Astrocyte (in vitro differentiated cells and primary cell): ENCODE measurements around the gene PKDCC. TPM values are rescaled to one million over a fixed set of nuclear protein-coding genes. Genes with fewer than 3 reads are reported as not detected.

Experiments
- DNase-seq: peaks from one replicate; pipeline ENCODE4 v3.0.0-alpha.2; 2010; ENCODE audit warnings: low read depth
- FAIRE-seq: peaks from 2 replicates; lab custom pipeline; 2011; peaks lifted over from hg19 to GRCh38; lab: Jason Lieb, UNC
- H2AFZ ChIP-seq: 2 replicates; pipeline ENCODE4 v1.6.0; 2012; ENCODE audit warnings: low read depth, low read length, inconsistent platforms
- H3K27ac ChIP-seq: 2 replicates; pipeline ENCODE4 v1.5.1; 2011; ENCODE audit warnings: low read depth, low read length, inconsistent platforms
- H3K27me3 ChIP-seq: 2 replicates; pipeline ENCODE4 v1.6.0; 2011; ENCODE audit warnings: low read length, inconsistent platforms; ENCODE audit not compliant: insufficient read depth
- H3K36me3 ChIP-seq: 2 replicates; pipeline ENCODE4 v1.5.1; 2011; ENCODE audit warnings: low read length, inconsistent platforms; ENCODE audit not compliant: insufficient read depth
- H3K4me1 ChIP-seq: 2 replicates; pipeline ENCODE4 v1.5.1; 2011; ENCODE audit warnings: low read length, inconsistent platforms; ENCODE audit not compliant: insufficient read depth
- H3K4me2 ChIP-seq: 2 replicates; pipeline ENCODE4 v1.6.0; 2012; ENCODE audit warnings: low read length, inconsistent platforms
- H3K4me3 ChIP-seq: 2 replicates; pipeline ENCODE4 v1.5.1; 2011; ENCODE audit warnings: low read depth, mild to moderate bottlenecking, low read length, inconsistent platforms; ENCODE audit not compliant: insufficient read depth
- H3K79me2 ChIP-seq: 2 replicates; pipeline ENCODE4 v1.6.0; 2012; ENCODE audit warnings: mild to moderate bottlenecking, low read length, inconsistent platforms; ENCODE audit not compliant: insufficient read depth
- H3K9ac ChIP-seq: 2 replicates; pipeline ENCODE4 v1.6.0; 2012; ENCODE audit warnings: mild to moderate bottlenecking, low read length, inconsistent platforms
- H3K9me3 ChIP-seq: 2 replicates; pipeline ENCODE4 v1.5.1; 2012; ENCODE audit warnings: low read depth, mild to moderate bottlenecking, low read length, inconsistent platforms; ENCODE audit not compliant: insufficient read depth
- H4K20me1 ChIP-seq: 2 replicates; pipeline ENCODE4 v1.6.0; 2012; ENCODE audit warnings: low read length, inconsistent platforms; ENCODE audit not compliant: insufficient read depth
- H3K27ac Mint-ChIP-seq: one replicate; pipeline ENCODE4 v1.8.0; 2021; ENCODE audit warnings: mild to moderate bottlenecking, mixed read lengths; ENCODE audit not compliant: unreplicated experiment
- H3K27me3 Mint-ChIP-seq: one replicate; pipeline ENCODE4 v1.8.0; 2021; ENCODE audit warnings: low read depth, mixed read lengths; ENCODE audit not compliant: unreplicated experiment
- H3K36me3 Mint-ChIP-seq: one replicate; pipeline ENCODE4 v1.8.0; 2021; ENCODE audit warnings: low read depth, mixed read lengths; ENCODE audit not compliant: unreplicated experiment
- H3K4me1 Mint-ChIP-seq: one replicate; pipeline ENCODE4 v1.8.0; 2021; ENCODE audit warnings: low read depth, mixed read lengths; ENCODE audit not compliant: unreplicated experiment
- H3K4me3 Mint-ChIP-seq: one replicate; pipeline ENCODE4 v1.8.0; 2021; ENCODE audit warnings: mild to moderate bottlenecking, moderate library complexity, mixed read lengths; ENCODE audit not compliant: unreplicated experiment
- H3K9me3 Mint-ChIP-seq: one replicate; pipeline ENCODE4 v1.8.0; 2021; ENCODE audit warnings: mild to moderate bottlenecking, mixed read lengths; ENCODE audit not compliant: unreplicated experiment
- CTCF ChIP-seq: IDR thresholded peaks from 2 replicates; pipeline ENCODE4 v1.5.1; 2011; ENCODE audit warnings: low read depth, mild to moderate bottlenecking, inconsistent platforms, low read length, moderate library complexity; ENCODE audit not compliant: insufficient read depth
- EZH2 ChIP-seq: IDR thresholded peaks from 2 replicates; pipeline ENCODE4 v1.6.1; 2012; ENCODE audit warnings: mild to moderate bottlenecking, low read length, inconsistent platforms; ENCODE audit not compliant: insufficient read depth
- total RNA-seq: library from RNA; stranded (reverse); gene quantifications from 2 replicates; pipeline ENCODE4 v1.2.1, GENCODE V29; 2021

Gene PKDCC
- total RNA-seq, 1 donor from 2014 or later, result 6.9 TPM

GRCh38 chr2:42053791-42054701 lies 6.2 kb downstream of the PKDCC start:
- H3K4me1 Mint-ChIP-seq, result peaks cover 22% of the 10 kb centered on the region
- peak overlapping the region; percentile 14 for H3K27ac Mint-ChIP-seq
- no peaks in the 10 kb centered on the region for H3K9me3 Mint-ChIP-seq
- H3K36me3 ChIP-seq, result peaks cover 13% of the 10 kb centered on the region
- H3K4me3 ChIP-seq, result no peak overlapping the region
- peak overlapping the region; percentile 20 for H3K4me3 Mint-ChIP-seq
- H3K4me1 ChIP-seq, result peaks cover 23% of the 10 kb centered on the region
- peaks cover 20% of the 10 kb centered on the region for H3K36me3 Mint-ChIP-seq
- H3K27me3 Mint-ChIP-seq, result peaks cover 9% of the 10 kb centered on the region
- H3K27ac ChIP-seq, result no peak overlapping the region
- peaks cover 30% of the 10 kb centered on the region for H3K79me2 ChIP-seq
- DNase-seq (no peak), FAIRE-seq (no peak)
- no peak overlapping the region for H2AFZ ChIP-seq
- H3K27me3 ChIP-seq, result no peaks in the 10 kb centered on the region
- TF ChIP-seq EZH2 (no peak), CTCF (no peak)
- no peaks in the 10 kb centered on the region for H3K9me3 ChIP-seq
- H3K4me2 ChIP-seq, result peak overlapping the region; percentile 48
- H3K9ac ChIP-seq, result no peak overlapping the region
- H4K20me1 ChIP-seq, result peaks cover 51% of the 10 kb centered on the region

DNA sequence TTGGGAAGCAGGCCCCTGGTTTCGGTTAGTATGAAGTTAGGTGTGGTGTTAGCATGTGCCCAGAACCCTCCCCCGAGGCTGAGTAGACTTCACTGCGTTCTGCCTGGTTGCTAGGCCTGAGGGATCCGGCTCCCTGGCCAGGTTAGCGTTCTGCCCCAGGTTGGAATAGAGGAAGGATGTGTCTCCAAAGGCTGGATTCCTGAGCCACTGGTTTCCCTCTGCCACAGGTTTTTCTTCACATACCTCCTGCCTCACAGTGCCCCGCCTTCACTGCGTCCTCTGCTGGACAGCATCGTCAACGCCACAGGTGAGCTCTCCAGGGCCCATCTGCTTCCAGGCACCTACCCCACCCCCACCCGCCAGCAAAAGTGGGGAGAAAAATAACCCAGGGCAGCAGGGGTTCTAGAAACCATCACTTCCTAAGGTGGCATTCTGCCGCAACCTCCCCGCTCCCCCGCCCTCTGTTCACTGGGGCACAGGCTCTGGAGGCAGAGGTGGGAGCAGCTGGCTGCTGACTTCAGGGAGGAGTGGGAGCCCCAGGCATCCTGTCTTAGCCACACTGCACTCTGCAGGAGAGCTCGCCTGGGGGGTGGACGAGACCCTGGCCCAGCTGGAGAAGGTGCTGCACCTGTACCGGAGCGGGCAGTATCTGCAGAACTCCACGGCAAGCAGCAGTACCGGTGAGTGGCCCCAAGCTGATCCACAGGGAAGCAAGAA lies 7.1 kb downstream of the PKDCC start:
- no peak overlapping the region for H3K27ac ChIP-seq
- no peak overlapping the region for H3K4me2 ChIP-seq
- no peaks in the 10 kb centered on the region for H3K27me3 ChIP-seq
- H3K4me1 ChIP-seq, result peaks cover 18% of the 10 kb centered on the region
- Mint-ChIP-seq H3K27ac (no peak overlapping the region), H3K9me3 (no peaks in the 10 kb centered on the region), H3K4me3 (no peak overlapping the region), H3K36me3 (peaks cover 24% of the 10 kb centered on the region), H3K4me1 (peaks cover 19% of the 10 kb centered on the region), H3K27me3 (peaks cover 7% of the 10 kb centered on the region)
- TF ChIP-seq CTCF, result no peak
- no peak for TF ChIP-seq EZH2
- DNase-seq (no peak), FAIRE-seq (no peak)
- H3K9me3 ChIP-seq, result no peaks in the 10 kb centered on the region
- H3K4me3 ChIP-seq, result no peak overlapping the region
- H4K20me1 ChIP-seq, result peaks cover 42% of the 10 kb centered on the region
- peaks cover 23% of the 10 kb centered on the region for H3K79me2 ChIP-seq
- no peak overlapping the region for H3K9ac ChIP-seq
- H3K36me3 ChIP-seq, result peaks cover 13% of the 10 kb centered on the region
- H2AFZ ChIP-seq, result no peak overlapping the region
